Measurements from ENCODE around the gene TMEM121B. TPM values are rescaled to one million over a fixed set of nuclear protein-coding genes. Genes with fewer than 3 reads are reported as not detected.
A peak's percentile ranks its signal among the peaks of the same experiment; 100 is the strongest.

Gene TMEM121B
- total RNA-seq, 1 experiment from 2014 or later, result not detected

GRCh38 chr22:17083811-17084441, 37.2 kb downstream of the TMEM121B start:
- POLR2A ChIA-PET, result interaction anchor here (0.8 kb wide), 1 partner anchor 9 kb away, joined by 3 read pairs; no protein-coding TSS in a partner anchor
- peaks cover 14% of the 10 kb centered on the region for H3K4me1 Mint-ChIP-seq (ENCODE audit: insufficient read depth, unreplicated experiment)
- no peaks in the 10 kb centered on the region for H3K36me3 Mint-ChIP-seq (ENCODE audit: insufficient read depth, unreplicated experiment)
- H3K27ac Mint-ChIP-seq (ENCODE audit: low read depth, unreplicated experiment), result peak overlapping the region; percentile 88
- intact Hi-C loops (cut with micrococcal nuclease), result loop anchor here (2.0 kb wide), 1 partner anchor 75 kb away; the partner anchor contains the start of gene HDHD5
- BruUV-seq (replicated peaks), result no TSS peak
- H3K9me3 Mint-ChIP-seq (ENCODE audit: unreplicated experiment), result no peaks in the 10 kb centered on the region
- H3K4me3 Mint-ChIP-seq (ENCODE audit: unreplicated experiment), result peak overlapping the region; percentile 84
- no peak for DNase-seq (ENCODE audit: unreplicated experiment)
- CTCF ChIA-PET, result interaction anchor here (0.6 to 3.7 kb wide), 4 partner anchors 10 to 418 kb away, joined by 5 to 22 read pairs (median 5); no protein-coding TSS in a partner anchor
- H3K27me3 Mint-ChIP-seq (ENCODE audit: insufficient read depth, unreplicated experiment), result no peaks in the 10 kb centered on the region
- TF ChIP-seq CTCF (IDR thresholded peaks at IDR 0.05; ENCODE audit: unreplicated experiment), result no peak

DNA sequence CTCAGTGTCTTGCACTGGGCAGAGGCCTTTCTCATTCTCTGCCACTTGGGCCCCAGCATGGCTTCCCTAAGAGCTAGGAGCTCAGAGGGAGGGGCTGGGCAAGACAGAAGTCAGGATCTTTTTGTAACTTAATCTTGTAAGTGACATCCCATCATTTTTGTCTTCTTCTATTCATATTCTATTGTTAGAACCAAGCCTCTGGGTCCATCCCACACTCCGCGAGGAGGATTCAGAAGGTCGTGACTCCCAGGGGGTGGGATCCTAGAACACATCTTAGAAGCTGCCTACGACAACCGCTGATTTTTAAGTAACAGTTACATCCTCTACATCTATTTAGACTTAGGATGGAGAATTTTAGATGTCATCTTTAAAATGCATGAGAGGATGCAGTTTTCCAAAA, 37.9 kb downstream of the TMEM121B start:
- H3K27ac Mint-ChIP-seq (ENCODE audit: low read depth, unreplicated experiment), result no peak overlapping the region
- DNase-seq (ENCODE audit: unreplicated experiment), result no peak
- intact Hi-C loops (cut with micrococcal nuclease), result no loop called here
- TF ChIP-seq CTCF (IDR thresholded peaks at IDR 0.05; ENCODE audit: unreplicated experiment), result no peak
- BruUV-seq (replicated peaks), result no TSS peak
- H3K4me1 Mint-ChIP-seq (ENCODE audit: insufficient read depth, unreplicated experiment), result peaks cover 14% of the 10 kb centered on the region
- POLR2A ChIA-PET, result no interaction called here
- no peaks in the 10 kb centered on the region for H3K27me3 Mint-ChIP-seq (ENCODE audit: insufficient read depth, unreplicated experiment)
- H3K36me3 Mint-ChIP-seq (ENCODE audit: insufficient read depth, unreplicated experiment), result no peaks in the 10 kb centered on the region
- CTCF ChIA-PET, result interaction anchor here (1.0 to 3.7 kb wide), 3 partner anchors 9 to 419 kb away, joined by 5 to 22 read pairs (median 5); no protein-coding TSS in a partner anchor
- H3K4me3 Mint-ChIP-seq (ENCODE audit: unreplicated experiment), result peak overlapping the region; percentile 84
- no peaks in the 10 kb centered on the region for H3K9me3 Mint-ChIP-seq (ENCODE audit: unreplicated experiment)

- CTCF ChIA-PET, result interaction anchor here (0.6 to 2.9 kb wide), 5 partner anchors 22 to 426 kb away, joined by 3 to 10 read pairs (median 3); no protein-coding TSS in a partner anchor
- Mint-ChIP-seq H3K36me3 (ENCODE audit: insufficient read depth, unreplicated experiment) (no peaks in the 10 kb centered on the region), H3K27me3 (ENCODE audit: insufficient read depth, unreplicated experiment) (no peaks in the 10 kb centered on the region), H3K9me3 (ENCODE audit: unreplicated experiment) (no peaks in the 10 kb centered on the region), H3K4me3 (ENCODE audit: unreplicated experiment) (no peak overlapping the region), H3K27ac (ENCODE audit: low read depth, unreplicated experiment) (no peak overlapping the region), H3K4me1 (ENCODE audit: insufficient read depth, unreplicated experiment) (peaks cover 6% of the 10 kb centered on the region)
- no TSS peak for BruUV-seq (replicated peaks)
- intact Hi-C loops (cut with micrococcal nuclease), result no loop called here
- no peak for TF ChIP-seq CTCF (IDR thresholded peaks at IDR 0.05; ENCODE audit: unreplicated experiment)
- POLR2A ChIA-PET, result interaction anchor here (1.2 kb wide), 1 partner anchor 80 kb away, joined by 3 read pairs; the partner anchor contains the start of gene HDHD5
- DNase-seq (ENCODE audit: unreplicated experiment), result no peak
Measured at GRCh38 chr22:17079572-17079971, 41.6 kb downstream of the TMEM121B start.

- Mint-ChIP-seq H3K27me3 (ENCODE audit: insufficient read depth, unreplicated experiment) (no peaks in the 10 kb centered on the region), H3K36me3 (ENCODE audit: insufficient read depth, unreplicated experiment) (no peaks in the 10 kb centered on the region), H3K4me3 (ENCODE audit: unreplicated experiment) (no peak overlapping the region), H3K4me1 (ENCODE audit: insufficient read depth, unreplicated experiment) (no peaks in the 10 kb centered on the region), H3K27ac (ENCODE audit: low read depth, unreplicated experiment) (no peak overlapping the region), H3K9me3 (ENCODE audit: unreplicated experiment) (no peaks in the 10 kb centered on the region)
- DNase-seq (ENCODE audit: unreplicated experiment), result no peak
- intact Hi-C loops (cut with micrococcal nuclease), result no loop called here
- ChIA-PET POLR2A (interaction anchor here (1.2 kb wide), 1 partner anchor 82 kb away, joined by 3 read pairs; no protein-coding TSS in a partner anchor), CTCF (interaction anchor here (0.9 to 6.0 kb wide), 5 partner anchors 10 to 425 kb away, joined by 3 to 67 read pairs (median 14); no protein-coding TSS in a partner anchor)
- no TSS peak for BruUV-seq (replicated peaks)
- TF ChIP-seq CTCF (IDR thresholded peaks at IDR 0.05; ENCODE audit: unreplicated experiment), result no peak
Measured at GRCh38 chr22:17077255-17077654, 43.9 kb downstream of the TMEM121B start.

Data from MCF 10A (cell line).